ENCODE measurements around the gene CREBBP. TPM values are rescaled to one million over a fixed set of nuclear protein-coding genes. Genes with fewer than 3 reads are reported as not detected.

CREBBP gene
- total RNA-seq, 1 experiment from 2014 or later = 26.4 TPM

GRCh38 chr16:3734084-3734757 is 146.3 kb downstream of the CREBBP start:
- no peak overlapping the region for H3K9ac ChIP-seq (ENCODE audit: low read length)
- no peaks in the 10 kb centered on the region for H3K4me1 ChIP-seq (ENCODE audit: low read length)
- no peak overlapping the region for H3K27ac ChIP-seq (ENCODE audit: low read length)
- no peak overlapping the region for H3K4me2 ChIP-seq (ENCODE audit: low read depth, low read length, poor library complexity, severe bottlenecking)
- DNase-seq = no peak
- no peaks in the 10 kb centered on the region for H3K79me2 ChIP-seq (ENCODE audit: low read length)
- no peaks in the 10 kb centered on the region for H3K27me3 ChIP-seq (ENCODE audit: low read length)
- no peaks in the 10 kb centered on the region for H3K9me2 ChIP-seq (replicated peaks; ENCODE audit: insufficient read depth, low read length)
- H4K20me1 ChIP-seq (ENCODE audit: insufficient read depth, low read depth, low read length) = no peaks in the 10 kb centered on the region
- H2AFZ ChIP-seq (ENCODE audit: low read length) = no peak overlapping the region
- peaks cover 17% of the 10 kb centered on the region for H3K36me3 ChIP-seq (ENCODE audit: insufficient read depth, low read length)
- H3K4me3 ChIP-seq (ENCODE audit: low read length) = no peak overlapping the region
- H3K9me3 ChIP-seq (ENCODE audit: low read length) = no peaks in the 10 kb centered on the region

GRCh38 chr16:3732171-3732570 is 148.3 kb downstream of the CREBBP start:
- no peak for DNase-seq
- H2AFZ ChIP-seq (ENCODE audit: low read length) = no peak overlapping the region
- H3K9me3 ChIP-seq (ENCODE audit: low read length) = no peaks in the 10 kb centered on the region
- H3K9me2 ChIP-seq (replicated peaks; ENCODE audit: insufficient read depth, low read length) = no peaks in the 10 kb centered on the region
- H3K4me2 ChIP-seq (ENCODE audit: low read depth, low read length, poor library complexity, severe bottlenecking) = no peak overlapping the region
- no peaks in the 10 kb centered on the region for H3K27me3 ChIP-seq (ENCODE audit: low read length)
- no peaks in the 10 kb centered on the region for H3K4me1 ChIP-seq (ENCODE audit: low read length)
- no peaks in the 10 kb centered on the region for H4K20me1 ChIP-seq (ENCODE audit: insufficient read depth, low read depth, low read length)
- H3K79me2 ChIP-seq (ENCODE audit: low read length) = no peaks in the 10 kb centered on the region
- H3K9ac ChIP-seq (ENCODE audit: low read length) = no peak overlapping the region
- peaks cover 12% of the 10 kb centered on the region; the same call in 1 of the 2 replicates for H3K36me3 ChIP-seq (ENCODE audit: insufficient read depth, low read length)
- no peak overlapping the region for H3K27ac ChIP-seq (ENCODE audit: low read length)
- H3K4me3 ChIP-seq (ENCODE audit: low read length) = no peak overlapping the region

- no peak overlapping the region for H3K9ac ChIP-seq (ENCODE audit: low read length)
- peaks cover 9% of the 10 kb centered on the region; the same call in 1 of the 2 replicates for H3K36me3 ChIP-seq (ENCODE audit: insufficient read depth, low read length)
- H3K27ac ChIP-seq (ENCODE audit: low read length) = no peak overlapping the region
- H3K4me3 ChIP-seq (ENCODE audit: low read length) = no peak overlapping the region
- H3K9me2 ChIP-seq (replicated peaks; ENCODE audit: insufficient read depth, low read length) = no peaks in the 10 kb centered on the region
- H3K4me1 ChIP-seq (ENCODE audit: low read length) = no peaks in the 10 kb centered on the region
- no peaks in the 10 kb centered on the region for H4K20me1 ChIP-seq (ENCODE audit: insufficient read depth, low read depth, low read length)
- H3K4me2 ChIP-seq (ENCODE audit: low read depth, low read length, poor library complexity, severe bottlenecking) = no peak overlapping the region
- H2AFZ ChIP-seq (ENCODE audit: low read length) = no peak overlapping the region
- no peaks in the 10 kb centered on the region for H3K79me2 ChIP-seq (ENCODE audit: low read length)
- no peaks in the 10 kb centered on the region for H3K27me3 ChIP-seq (ENCODE audit: low read length)
- no peak for DNase-seq
- H3K9me3 ChIP-seq (ENCODE audit: low read length) = no peaks in the 10 kb centered on the region
These were observed 149.2 kb downstream of the CREBBP start for GRCh38 chr16:3731126-3731935.

- Histone ChIP-seq H2AFZ (ENCODE audit: low read length) (no peak overlapping the region), H3K36me3 (ENCODE audit: insufficient read depth, low read length) (peaks cover 5% of the 10 kb centered on the region; the same call in 1 of the 2 replicates), H3K4me3 (ENCODE audit: low read length) (no peak overlapping the region)
These were observed 150.1 kb downstream of the CREBBP start for GRCh38 chr16:3730161-3731125.

GRCh38 chr16:3729161-3730112 is 151.1 kb downstream of the CREBBP start:
- DNase-seq = no peak

More at GRCh38 chr16:3730161-3731125, 150.1 kb downstream of the CREBBP start:
- Histone ChIP-seq H3K27ac (ENCODE audit: low read length) (no peak overlapping the region), H3K9me3 (ENCODE audit: low read length) (no peaks in the 10 kb centered on the region), H3K4me2 (ENCODE audit: low read depth, low read length, poor library complexity, severe bottlenecking) (no peak overlapping the region), H3K79me2 (ENCODE audit: low read length) (no peaks in the 10 kb centered on the region), H3K4me1 (ENCODE audit: low read length) (no peaks in the 10 kb centered on the region), H4K20me1 (ENCODE audit: insufficient read depth, low read depth, low read length) (no peaks in the 10 kb centered on the region), H3K27me3 (ENCODE audit: low read length) (no peaks in the 10 kb centered on the region), H3K9me2 (replicated peaks; ENCODE audit: insufficient read depth, low read length) (no peaks in the 10 kb centered on the region), H3K9ac (ENCODE audit: low read length) (no peak overlapping the region)
- no peak for DNase-seq

GRCh38 chr16:3728424-3729160 is 151.9 kb downstream of the CREBBP start:
- Histone ChIP-seq H3K9ac (ENCODE audit: low read length) (no peak overlapping the region), H4K20me1 (ENCODE audit: insufficient read depth, low read depth, low read length) (no peaks in the 10 kb centered on the region), H2AFZ (ENCODE audit: low read length) (no peak overlapping the region), H3K9me3 (ENCODE audit: low read length) (no peaks in the 10 kb centered on the region), H3K9me2 (replicated peaks; ENCODE audit: insufficient read depth, low read length) (no peaks in the 10 kb centered on the region), H3K27me3 (ENCODE audit: low read length) (no peaks in the 10 kb centered on the region), H3K27ac (ENCODE audit: low read length) (no peak overlapping the region), H3K79me2 (ENCODE audit: low read length) (no peaks in the 10 kb centered on the region), H3K36me3 (ENCODE audit: insufficient read depth, low read length) (0 out of 2 replicates have a peak, but pooled peaks cover 5% of the 10 kb centered on the region), H3K4me1 (ENCODE audit: low read length) (peaks cover 4% of the 10 kb centered on the region; the same call in 1 of the 2 replicates), H3K4me3 (ENCODE audit: low read length) (no peak overlapping the region), H3K4me2 (ENCODE audit: low read depth, low read length, poor library complexity, severe bottlenecking) (no peak overlapping the region)
- no peak for DNase-seq

More at GRCh38 chr16:3729161-3730112, 151.1 kb downstream of the CREBBP start:
- Histone ChIP-seq H3K9ac (ENCODE audit: low read length) (no peak overlapping the region), H3K4me3 (ENCODE audit: low read length) (no peak overlapping the region), H3K9me2 (replicated peaks; ENCODE audit: insufficient read depth, low read length) (no peaks in the 10 kb centered on the region), H3K4me1 (ENCODE audit: low read length) (no peaks in the 10 kb centered on the region), H3K4me2 (ENCODE audit: low read depth, low read length, poor library complexity, severe bottlenecking) (no peak overlapping the region), H3K27ac (ENCODE audit: low read length) (no peak overlapping the region), H3K27me3 (ENCODE audit: low read length) (no peaks in the 10 kb centered on the region), H3K9me3 (ENCODE audit: low read length) (no peaks in the 10 kb centered on the region), H4K20me1 (ENCODE audit: insufficient read depth, low read depth, low read length) (no peaks in the 10 kb centered on the region), H3K36me3 (ENCODE audit: insufficient read depth, low read length) (peaks cover 5% of the 10 kb centered on the region; the same call in 1 of the 2 replicates), H3K79me2 (ENCODE audit: low read length) (no peaks in the 10 kb centered on the region), H2AFZ (ENCODE audit: low read length) (no peak overlapping the region)

All from Karpas-422 (cell line).